ENCODE measurements around the gene DYNC1I1.

The DYNC1I1 gene

GRCh38 chr7:96016735-96017134 is 244.4 kb downstream of the DYNC1I1 start:
- no peak for DNase-seq (ENCODE audit: low read depth)
- no peak overlapping the region for H3K4me3 ChIP-seq (replicated peaks; ENCODE audit: low read depth, low read length)
- no peak for TF ChIP-seq CTCF (IDR thresholded peaks at IDR 0.05; ENCODE audit: low read length, missing control alignments)

- no peak overlapping the region for H3K4me3 ChIP-seq (replicated peaks; ENCODE audit: low read depth, low read length)
- no peak for TF ChIP-seq CTCF (IDR thresholded peaks at IDR 0.05; ENCODE audit: low read length, missing control alignments)
- no peak for DNase-seq (ENCODE audit: low read depth)
Observed at GRCh38 chr7:96017877-96018276, 245.5 kb downstream of the DYNC1I1 start.

- no peak for DNase-seq (ENCODE audit: low read depth)
- no peak overlapping the region for H3K4me3 ChIP-seq (replicated peaks; ENCODE audit: low read depth, low read length)
- no peak for TF ChIP-seq CTCF (IDR thresholded peaks at IDR 0.05; ENCODE audit: low read length, missing control alignments)
Observed at GRCh38 chr7:96021568-96021967, 249.2 kb downstream of the DYNC1I1 start.

- TF ChIP-seq CTCF (IDR thresholded peaks at IDR 0.05; ENCODE audit: low read length, missing control alignments): no peak
- DNase-seq (ENCODE audit: low read depth): no peak
- no peak overlapping the region for H3K4me3 ChIP-seq (replicated peaks; ENCODE audit: low read depth, low read length)
Observed at GRCh38 chr7:96023387-96023786, 251.0 kb downstream of the DYNC1I1 start.

GRCh38 chr7:96026010-96026409 is 253.7 kb downstream of the DYNC1I1 start:
- no peak overlapping the region for H3K4me3 ChIP-seq (replicated peaks; ENCODE audit: low read depth, low read length)
- TF ChIP-seq CTCF (IDR thresholded peaks at IDR 0.05; ENCODE audit: low read length, missing control alignments): no peak
- no peak for DNase-seq (ENCODE audit: low read depth)

GRCh38 chr7:96026611-96027010 is 254.3 kb downstream of the DYNC1I1 start:
- DNase-seq (ENCODE audit: low read depth): no peak

More at GRCh38 chr7:96026611-96027010, 254.3 kb downstream of the DYNC1I1 start:
- no peak overlapping the region for H3K4me3 ChIP-seq (replicated peaks; ENCODE audit: low read depth, low read length)
- TF ChIP-seq CTCF (IDR thresholded peaks at IDR 0.05; ENCODE audit: low read length, missing control alignments): no peak
